ENCODE measurements around the gene BDH2. TPM values are rescaled to one million over a fixed set of nuclear protein-coding genes. Genes with fewer than 3 reads are reported as not detected.

BDH2 gene
- total and polyA plus RNA-seq, 12 donors = 20.2 to 27.2 (median 24.5) TPM

- TF ChIP-seq CTCF (IDR thresholded peaks at IDR 0.05) = no peak
- no peaks in the 10 kb centered on the region for H3K27me3 ChIP-seq
- peak within 1 kb of the TSS in 9 of 10 donors; percentile 70 to 93 (median 83) for H3K27ac ChIP-seq
- DNase-seq (no peak), ATAC-seq (no peak)
- peak within 1 kb of the TSS; percentile 69 to 86 (median 79) for H3K4me3 ChIP-seq
- H3K36me3 ChIP-seq = peaks cover 0 to 31% (median 15%) of the 10 kb centered on the region in 9 donors
- peaks cover 0 to 30% (median 12%) of the 10 kb centered on the region in 9 donors for H3K4me1 ChIP-seq
- 21% methylated on average over 21 of the region's 21 CpGs for WGBS, 2 donors
- H3K9me3 ChIP-seq = no peaks in the 10 kb centered on the region
- intact Hi-C loops (cut with DNase I) = no loop called here
Measured at GRCh38 chr4:103076747-103077347, 22.8 kb downstream of the BDH2 start, which contains the start of gene SLC9B2. Gene SLC9B2 (minus strand): TSS chr4:103076761. CDS start chr4:103067550, 9,211 bp downstream.

- Histone ChIP-seq H3K9me3 (no peaks in the 10 kb centered on the region), H3K4me1 (peaks cover 0 to 30% (median 12%) of the 10 kb centered on the region in 9 donors), H3K27me3 (no peaks in the 10 kb centered on the region), H3K36me3 (peaks cover 0 to 24% (median 7%) of the 10 kb centered on the region in 9 donors), H3K4me3 (peak overlapping the region; percentile 69 to 86 (median 79)), H3K27ac (peak overlapping the region in 9 of 10 donors; percentile 70 to 93 (median 83))
- intact Hi-C loops (cut with DNase I) = no loop called here
- DNase-seq (peak; percentile 62 to 74), ATAC-seq (peak; percentile 86 to 95 (median 92))
- peak in 2 of 9 donors; percentile 8 to 15 for TF ChIP-seq CTCF (IDR thresholded peaks at IDR 0.05)
- 0 to 1% methylated on average over 82 of the region's 82 CpGs for WGBS, 2 donors
Measured at GRCh38 chr4:103075894-103076746, 23.5 kb downstream of the BDH2 start.

GRCh38 chr4:103075435-103075893 lies 24.2 kb downstream of the BDH2 start:
- intact Hi-C loops (cut with DNase I) = no loop called here
- 21 to 26% methylated on average over 4 of the region's 4 CpGs for WGBS, 2 donors
- H3K27me3 ChIP-seq = no peaks in the 10 kb centered on the region
- peaks cover 0 to 17% (median under 1%) of the 10 kb centered on the region in 9 donors for H3K36me3 ChIP-seq
- H3K27ac ChIP-seq = peak overlapping the region in 8 of 10 donors; percentile 70 to 93 (median 84)
- DNase-seq = no peak
- ATAC-seq = peak in 1 of 8 donors; percentile 5
- peaks cover 0 to 30% (median 12%) of the 10 kb centered on the region in 9 donors for H3K4me1 ChIP-seq
- TF ChIP-seq CTCF (IDR thresholded peaks at IDR 0.05) = no peak
- H3K4me3 ChIP-seq = peak overlapping the region; percentile 69 to 86 (median 79)
- H3K9me3 ChIP-seq = no peaks in the 10 kb centered on the region

GRCh38 chr4:103074744-103075434 lies 24.7 kb downstream of the BDH2 start:
- Histone ChIP-seq H3K36me3 (peaks cover 0 to 13% (median 0%) of the 10 kb centered on the region in 9 donors), H3K9me3 (no peaks in the 10 kb centered on the region), H3K27me3 (no peaks in the 10 kb centered on the region), H3K4me3 (peak overlapping the region in 3 of 10 donors; percentile 77 to 86 (median 81)), H3K27ac (peak overlapping the region in 1 of 10 donors; percentile 83), H3K4me1 (peaks cover 0 to 30% (median 12%) of the 10 kb centered on the region in 9 donors)
- DNase-seq = no peak
- intact Hi-C loops (cut with DNase I) = no loop called here
- ATAC-seq = no peak
- TF ChIP-seq CTCF (IDR thresholded peaks at IDR 0.05) = no peak
- WGBS, 2 donors = 89 to 95% methylated on average over 9 of the region's 9 CpGs
